ENCODE measurements around the gene UBXN1. TPM values are rescaled to one million over a fixed set of nuclear protein-coding genes. Genes with fewer than 3 reads are reported as not detected.
A peak's percentile ranks its signal among the peaks of the same experiment; 100 is the strongest.

Gene UBXN1
- total RNA-seq, 4 donors from 2014 or later: 162 to 185 (median 174) TPM

DNA sequence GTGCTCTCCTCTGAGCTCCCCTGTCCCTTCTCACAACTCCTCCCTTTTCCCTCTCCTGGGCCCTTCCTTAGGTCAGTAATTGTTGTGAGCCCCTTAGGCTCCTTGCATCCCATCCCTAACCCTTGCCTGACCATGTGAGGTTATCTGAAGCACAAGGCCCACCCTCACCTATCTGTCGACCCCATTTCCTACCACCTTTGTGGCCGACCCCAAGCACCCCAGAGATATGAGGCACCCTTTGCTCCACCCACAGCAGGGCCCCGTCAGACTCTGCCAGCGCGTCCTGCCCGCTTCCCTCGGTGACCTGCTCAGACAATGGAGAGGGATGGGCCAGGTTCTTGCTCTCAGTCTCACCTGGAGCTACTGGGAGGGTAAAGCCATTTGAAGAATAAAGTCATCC, 29.9 kb upstream of the UBXN1 start:
- 2 to 17% methylated on average over 2 to 7 of the region's 7 CpGs for WGBS, 2 donors (ENCODE audit: low coverage in 1 of 2)

GRCh38 chr11:62708392-62708791, 29.5 kb upstream of the UBXN1 start:
- 48 to 70% methylated on average over 2 to 5 of the region's 5 CpGs for WGBS, 2 donors (ENCODE audit: low coverage in 1 of 2)
- Histone ChIP-seq H3K27me3 (no peaks in the 10 kb centered on the region), H3K36me3 (peaks cover 0 to 33% of the 10 kb centered on the region in 2 donors), H3K4me1 (peaks cover 0 to 59% (median 29%) of the 10 kb centered on the region in 3 donors), H3K4me3 (peak overlapping the region in 1 of 2 donors; percentile 68), H3K9me3 (no peaks in the 10 kb centered on the region), H3K27ac (peak overlapping the region in 3 of 4 donors; percentile 93 to 95 (median 94))
- TF ChIP-seq POLR2A (IDR thresholded peaks at IDR 0.05): no peak
- TF ChIP-seq POLR2AphosphoS5 (IDR thresholded peaks at IDR 0.05): no peak
- no peak for TF ChIP-seq EP300 (IDR thresholded peaks at IDR 0.05)
- TF ChIP-seq CTCF (IDR thresholded peaks at IDR 0.05): no peak
- no peak for ATAC-seq

More for the DNA sequence above, 29.9 kb upstream of the UBXN1 start:
- H3K27me3 ChIP-seq: no peaks in the 10 kb centered on the region
- no peak for TF ChIP-seq POLR2A (IDR thresholded peaks at IDR 0.05)
- TF ChIP-seq CTCF (IDR thresholded peaks at IDR 0.05): no peak
- TF ChIP-seq POLR2AphosphoS5 (IDR thresholded peaks at IDR 0.05): no peak
- TF ChIP-seq EP300 (IDR thresholded peaks at IDR 0.05): no peak
- H3K9me3 ChIP-seq: no peaks in the 10 kb centered on the region
- peak overlapping the region; percentile 65 to 95 (median 94) for H3K27ac ChIP-seq
- peaks cover 0 to 61% (median 29%) of the 10 kb centered on the region in 3 donors for H3K4me1 ChIP-seq
- H3K36me3 ChIP-seq: peaks cover 0 to 37% of the 10 kb centered on the region in 2 donors
- peak overlapping the region; percentile 44 to 68 for H3K4me3 ChIP-seq
- ATAC-seq: no peak

DNA sequence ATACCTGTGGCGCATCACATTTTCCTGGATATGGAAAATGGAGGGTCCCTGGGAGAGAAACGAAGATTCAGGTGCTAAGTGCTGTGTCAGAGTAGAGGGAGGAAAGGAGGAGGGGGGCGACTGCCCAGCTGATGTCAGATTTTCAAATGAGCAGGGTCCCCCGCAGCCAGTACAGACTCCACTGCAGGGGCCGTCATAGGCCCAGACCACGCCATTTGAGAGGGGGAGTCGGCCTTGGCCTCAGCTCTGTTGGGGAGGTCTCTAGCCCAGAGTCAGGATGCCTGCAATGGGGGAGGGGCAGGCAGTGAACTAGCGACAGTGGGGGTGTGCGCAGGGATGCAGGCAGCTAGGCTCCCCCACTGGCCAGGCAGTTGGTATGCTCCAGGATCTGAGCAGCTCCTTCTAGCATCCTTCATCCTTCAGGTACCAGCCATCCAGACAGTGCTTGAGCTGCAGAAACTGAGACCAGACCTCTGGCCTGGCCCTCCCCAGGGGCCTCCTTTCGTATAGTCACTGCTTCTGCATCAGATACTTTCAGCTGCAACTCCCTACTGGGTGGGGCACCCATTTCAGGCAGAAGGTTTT, 28.5 kb upstream of the UBXN1 start, which contains the start of the genes BSCL2 and GNG3:
TSS of gene BSCL2 (minus strand) at position 148 of the 585 bp plus-strand sequence. CDS start 229 bp downstream, outside the sequence.
TSS of gene GNG3 (plus strand) at position 400 of the 585 bp plus-strand sequence. CDS start 620 bp downstream, outside the sequence.
- WGBS, 2 donors (ENCODE audit: low coverage in 1 of 2): 100% methylated on average over 1 of the region's 10 CpGs
- peaks cover 0 to 50% (median 29%) of the 10 kb centered on the region in 3 donors for H3K4me1 ChIP-seq
- H3K4me3 ChIP-seq: peak within 1 kb of the TSS; percentile 27 to 68

DNA sequence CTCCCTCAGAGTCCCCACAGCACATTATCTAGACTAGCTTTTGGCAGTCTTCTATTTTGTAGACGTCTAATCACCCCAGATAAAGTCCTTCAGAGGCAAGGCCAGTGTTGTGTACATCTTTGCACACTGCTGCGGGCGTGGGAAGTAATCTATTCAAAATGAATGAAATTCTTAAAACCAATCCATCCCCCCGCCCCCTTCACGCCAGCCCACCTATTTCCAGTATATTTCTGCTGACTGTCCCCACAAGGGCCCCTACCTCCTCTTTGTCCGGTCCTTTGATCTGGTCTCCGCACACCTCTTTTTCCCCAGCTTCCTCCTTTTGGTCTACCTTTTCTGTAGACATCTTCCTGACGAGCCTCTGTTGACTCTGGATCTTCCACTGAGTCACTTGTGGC, 28.0 kb upstream of the UBXN1 start:
- H3K4me3 ChIP-seq: peak overlapping the region in 1 of 2 donors; percentile 62
- WGBS, 2 donors (ENCODE audit: low coverage in 1 of 2): 68 to 78% methylated on average over 7 to 8 of the region's 8 CpGs
- no peaks in the 10 kb centered on the region for H3K9me3 ChIP-seq
- TF ChIP-seq EP300 (IDR thresholded peaks at IDR 0.05): no peak
- TF ChIP-seq POLR2AphosphoS5 (IDR thresholded peaks at IDR 0.05): no peak
- no peak for TF ChIP-seq CTCF (IDR thresholded peaks at IDR 0.05)
- no peak for TF ChIP-seq POLR2A (IDR thresholded peaks at IDR 0.05)
- peaks cover 0 to 27% of the 10 kb centered on the region in 2 donors for H3K36me3 ChIP-seq
- peaks cover 0 to 50% (median 29%) of the 10 kb centered on the region in 3 donors for H3K4me1 ChIP-seq
- no peak for ATAC-seq
- peak overlapping the region; percentile 34 to 95 (median 92) for H3K27ac ChIP-seq
- no peaks in the 10 kb centered on the region for H3K27me3 ChIP-seq

More for the DNA sequence above, 28.5 kb upstream of the UBXN1 start, which contains the start of the genes BSCL2 and GNG3:
- ATAC-seq: no peak
- peak within 1 kb of the TSS; percentile 34 to 95 (median 94) for H3K27ac ChIP-seq
- H3K36me3 ChIP-seq: peaks cover 0 to 27% of the 10 kb centered on the region in 2 donors
- no peaks in the 10 kb centered on the region for H3K27me3 ChIP-seq
- no peak for TF ChIP-seq EP300 (IDR thresholded peaks at IDR 0.05)
- TF ChIP-seq CTCF (IDR thresholded peaks at IDR 0.05): no peak
- no peak for TF ChIP-seq POLR2AphosphoS5 (IDR thresholded peaks at IDR 0.05)
- no peak for TF ChIP-seq POLR2A (IDR thresholded peaks at IDR 0.05)
- no peaks in the 10 kb centered on the region for H3K9me3 ChIP-seq
